Measurements from ENCODE around the gene RIC1.

- no peak for TF ChIP-seq CTCF (IDR thresholded peaks at IDR 0.05)
- no peak for TF ChIP-seq POLR2A (IDR thresholded peaks at IDR 0.05)
Observed at GRCh38 chr9:5756633-5757032, 127.7 kb downstream of the RIC1 start.

Data from heart left ventricle (tissue), 13 donors.